PC-3 (cell line): ENCODE measurements around the gene CYP4V2. TPM values are rescaled to one million over a fixed set of nuclear protein-coding genes. Genes with fewer than 3 reads are reported as not detected.

Source experiments
- ATAC-seq: fragments of 200-7000 bp; cut with Tn5 transposase; 2 replicates; pipeline ENCODE4 v1.9.1; 2020; ENCODE audit warnings: mild to moderate bottlenecking, moderate library complexity
- BruUV-seq: library from RNA; stranded (reverse); fragments of 400-500 nt; replicated peaks from 2 replicates; lab custom pipeline; 2021; lab: Mats Ljungman, UMichigan
- CTCF ChIA-PET: fragments of 300-600 bp; sonication (Branson Sonifier 250); formaldehyde crosslinking; loops from one replicate; lab custom pipeline; 2022; ENCODE audit warnings: antibody characterized with exemption; lab: Charles Lee
- POLR2A ChIA-PET: fragments of 300-600 bp; sonication (Branson Sonifier 250); formaldehyde crosslinking; loops from one replicate; lab custom pipeline; 2022; ENCODE audit warnings: antibody characterized with exemption; ENCODE audit not compliant: unreplicated experiment; lab: Charles Lee
- DNase-seq: peaks from one replicate; pipeline ENCODE4 v3.0.0-alpha.2; 2015
- H2AFZ ChIP-seq: fragments of 300-600 bp; sonication (generic); 2 replicates; pipeline ENCODE4 v1.6.0; 2016; ENCODE audit warnings: antibody characterized with exemption, low read length
- H3F3A ChIP-seq: fragments of 300-600 bp; sonication (generic); one replicate; pipeline ENCODE4 v1.6.0; 2017; ENCODE audit warnings: antibody characterized with exemption, low read length, control low read depth, mild to moderate bottlenecking; ENCODE audit not compliant: unreplicated experiment
- H3K27ac ChIP-seq: fragments of 300-600 bp; sonication (generic); 2 replicates; pipeline ENCODE4 v1.5.1; 2016; ENCODE audit warnings: mild to moderate bottlenecking, low read length
- H3K27me3 ChIP-seq: fragments of 300-600 bp; sonication (generic); 2 replicates; pipeline ENCODE4 v1.6.1; 2016; ENCODE audit warnings: low read length, mixed read lengths
- H3K36me3 ChIP-seq: fragments of 300-600 bp; sonication (generic); 2 replicates; pipeline ENCODE4 v1.6.1; 2016; ENCODE audit warnings: low read depth, mixed run types, low read length, mixed read lengths
- H3K4me1 ChIP-seq: fragments of 300-600 bp; sonication (generic); 2 replicates; pipeline ENCODE4 v1.5.1; 2016; ENCODE audit warnings: low read length; ENCODE audit not compliant: insufficient read depth
- H3K4me2 ChIP-seq: fragments of 300-600 bp; sonication (generic); 2 replicates; pipeline ENCODE4 v1.6.0; 2016; ENCODE audit warnings: low read length
- H3K4me3 ChIP-seq: fragments of 300-600 bp; sonication (generic); 2 replicates; pipeline ENCODE4 v1.5.1; 2016; ENCODE audit warnings: mild to moderate bottlenecking, low read length, mixed read lengths
- H3K79me2 ChIP-seq: fragments of 300-600 bp; sonication (generic); 2 replicates; pipeline ENCODE4 v1.6.1; 2017; ENCODE audit warnings: low read length, mixed read lengths
- H3K9ac ChIP-seq: fragments of 300-600 bp; sonication (generic); 2 replicates; pipeline ENCODE4 v1.6.0; 2016; ENCODE audit warnings: mild to moderate bottlenecking, low read length
- H3K9me2 ChIP-seq: fragments of 300-600 bp; sonication (generic); replicated peaks from 2 replicates; pipeline ENCODE4 v1.6.1; 2016; ENCODE audit warnings: mixed run types, low read length, mixed read lengths
- H3K9me3 ChIP-seq: fragments of 300-600 bp; sonication (generic); 2 replicates; pipeline ENCODE4 v1.6.1; 2016; ENCODE audit warnings: low read length, mixed read lengths
- H4K20me1 ChIP-seq: fragments of 300-600 bp; sonication (generic); 2 replicates; pipeline ENCODE4 v1.6.1; 2016; ENCODE audit warnings: low read length, mixed read lengths
- CTCF ChIP-seq: fragments of 300-600 bp; sonication (generic); conservative IDR thresholded peaks from 2 replicates; pipeline ENCODE4 v1.5.1; 2017; ENCODE audit warnings: antibody characterized with exemption, low read depth, mild to moderate bottlenecking, low read length
- EZH2 ChIP-seq: fragments of 300-600 bp; sonication (generic); IDR thresholded peaks from one replicate; pipeline ENCODE4 v1.6.1; 2017; ENCODE audit warnings: antibody characterized with exemption, mild to moderate bottlenecking, low read length; ENCODE audit not compliant: unreplicated experiment
- EZH2phosphoT487 ChIP-seq: fragments of 300-600 bp; sonication (generic); IDR thresholded peaks from 2 replicates; pipeline ENCODE4 v1.6.1; 2018; ENCODE audit warnings: mild to moderate bottlenecking, antibody characterized with exemption, low read length, borderline replicate concordance
- intact Hi-C: fragments of 100-400 bp; cut with micrococcal nuclease; formaldehyde crosslinking; loops from 2 replicates; pipeline ENCODE4 v1.9.0; 2023
- total RNA-seq: library from RNA; depleted of rRNA; stranded (reverse); fragments of >200 nt; gene quantifications from 2 replicates; pipeline ENCODE4 v1.2.3, GENCODE V29; 2014

The CYP4V2 gene
- total RNA-seq, 1 experiment from 2014 or later: 0.69 TPM

GRCh38 chr4:186196063-186196462, 4.7 kb downstream of the CYP4V2 start:
- ChIA-PET POLR2A (no interaction called here), CTCF (no interaction called here)
- H2AFZ ChIP-seq: no peak overlapping the region
- no peaks in the 10 kb centered on the region for H4K20me1 ChIP-seq
- H3K9ac ChIP-seq: no peak overlapping the region
- H3K27ac ChIP-seq: no peak overlapping the region
- no peaks in the 10 kb centered on the region for H3K4me1 ChIP-seq
- H3K27me3 ChIP-seq: no peaks in the 10 kb centered on the region; the same call in 1 of the 2 replicates
- H3K79me2 ChIP-seq: no peaks in the 10 kb centered on the region
- no peaks in the 10 kb centered on the region for H3K36me3 ChIP-seq
- H3K9me2 ChIP-seq: no peaks in the 10 kb centered on the region
- H3K4me3 ChIP-seq: no peak overlapping the region
- intact Hi-C loops: no loop called here
- no peak for TF ChIP-seq CTCF
- TF ChIP-seq EZH2: no peak
- no peak for TF ChIP-seq EZH2phosphoT487
- no TSS peak for BruUV-seq
- ATAC-seq (no peak), DNase-seq (no peak)
- no peaks in the 10 kb centered on the region for H3K9me3 ChIP-seq
- no peaks in the 10 kb centered on the region for H3F3A ChIP-seq
- H3K4me2 ChIP-seq: no peak overlapping the region

GRCh38 chr4:186200516-186200915, 9.1 kb downstream of the CYP4V2 start:
- Histone ChIP-seq H3K4me2 (no peak overlapping the region), H3K27ac (no peak overlapping the region)
- BruUV-seq: no TSS peak

GRCh38 chr4:186201010-186201409, 9.6 kb downstream of the CYP4V2 start:
- BruUV-seq: no TSS peak
- H3K79me2 ChIP-seq: no peaks in the 10 kb centered on the region
- intact Hi-C loops: no loop called here
- DNase-seq (no peak), ATAC-seq (no peak)
- H3K4me3 ChIP-seq: no peak overlapping the region
- no peak overlapping the region for H3K27ac ChIP-seq
- H3K27me3 ChIP-seq: no peaks in the 10 kb centered on the region
- H3K36me3 ChIP-seq: no peaks in the 10 kb centered on the region
- H3K9ac ChIP-seq: no peak overlapping the region
- H2AFZ ChIP-seq: no peak overlapping the region
- no peak overlapping the region for H3K4me2 ChIP-seq
- no peaks in the 10 kb centered on the region for H3K9me3 ChIP-seq
- TF ChIP-seq EZH2: no peak
- no peak for TF ChIP-seq CTCF
- no peak for TF ChIP-seq EZH2phosphoT487
- H3K9me2 ChIP-seq: no peaks in the 10 kb centered on the region
- no peaks in the 10 kb centered on the region for H3F3A ChIP-seq
- no peaks in the 10 kb centered on the region for H4K20me1 ChIP-seq
- CTCF ChIA-PET: no interaction called here
- H3K4me1 ChIP-seq: no peaks in the 10 kb centered on the region
- POLR2A ChIA-PET: no interaction called here

More at GRCh38 chr4:186200516-186200915, 9.1 kb downstream of the CYP4V2 start:
- Histone ChIP-seq H3F3A (no peaks in the 10 kb centered on the region), H3K27me3 (no peaks in the 10 kb centered on the region), H3K4me1 (no peaks in the 10 kb centered on the region), H3K9me3 (no peaks in the 10 kb centered on the region), H3K79me2 (no peaks in the 10 kb centered on the region), H3K4me3 (no peak overlapping the region), H2AFZ (no peak overlapping the region), H3K9me2 (no peaks in the 10 kb centered on the region), H3K9ac (no peak overlapping the region), H3K36me3 (no peaks in the 10 kb centered on the region), H4K20me1 (no peaks in the 10 kb centered on the region)
- TF ChIP-seq CTCF: no peak
- no peak for TF ChIP-seq EZH2
- no peak for TF ChIP-seq EZH2phosphoT487
- no peak for DNase-seq
- ChIA-PET POLR2A (no interaction called here), CTCF (no interaction called here)
- intact Hi-C loops: no loop called here
- ATAC-seq: no peak
